ENCODE measurements around the gene GLCE.

DNA sequence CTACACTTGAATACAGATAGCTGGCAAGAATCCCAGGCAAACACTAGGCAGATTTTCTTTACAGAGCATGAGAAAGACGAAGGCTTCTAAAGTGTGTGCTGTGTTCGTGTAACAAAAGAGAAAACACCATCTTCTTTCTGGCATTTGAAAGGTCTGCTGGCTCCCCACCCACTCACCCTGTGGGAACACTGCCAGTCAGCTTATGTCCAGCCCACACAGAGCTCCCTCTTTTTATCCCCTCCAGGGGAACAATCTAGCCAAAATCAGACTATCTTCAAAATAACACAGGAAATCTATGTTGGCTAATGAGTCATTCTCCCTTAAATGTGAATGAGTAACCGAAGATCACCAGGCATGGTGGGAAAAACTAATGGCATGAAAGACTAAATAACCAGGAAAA is 92.7 kb downstream of the GLCE start:
- TF ChIP-seq CTCF (IDR thresholded peaks at IDR 0.05 in 8 of 11, conservative IDR thresholded peaks at IDR 0.05 in 3 of 11) (no peak), POLR2A (IDR thresholded peaks at IDR 0.05) (no peak)
